Activated naive CD8-positive, alpha-beta T cell treated with anti-CD3 and anti-CD28 coated beads, Interleukin-2, amount 10 ng/mL, durations not matched to agents 7 days and 5 days (primary cell): ENCODE results near the gene MRPL55. TPM values are rescaled to one million over a fixed set of nuclear protein-coding genes. Genes with fewer than 3 reads are reported as not detected.
A peak's percentile ranks its signal among the peaks of the same experiment; 100 is the strongest.

Source experiments
- ATAC-seq: fragments of 150-1000 bp; cut with Tn5 transposase; one replicate; pipeline ENCODE4 v1.10.0; 2021; ENCODE audit warnings: low read depth, moderate library complexity
- POLR2A ChIA-PET: fragments of 350-600 bp; sonication (Branson Sonifier 250); formaldehyde crosslinking; loops from one replicate; lab custom pipeline; 2021; ENCODE audit warnings: antibody characterized with exemption; lab: Charles Lee
- DNase-seq: peaks from one replicate; pipeline ENCODE4 v3.0.0; 2021
- H3K27ac Mint-ChIP-seq: one replicate; pipeline ENCODE4 v1.8.0; 2022; ENCODE audit warnings: mild to moderate bottlenecking, mixed read lengths
- H3K27me3 Mint-ChIP-seq: one replicate; pipeline ENCODE4 v1.8.0; 2022; ENCODE audit warnings: mild to moderate bottlenecking, moderate library complexity, mixed read lengths
- H3K36me3 Mint-ChIP-seq: one replicate; pipeline ENCODE4 v1.8.0; 2021; ENCODE audit warnings: mild to moderate bottlenecking, mixed read lengths
- H3K4me1 Mint-ChIP-seq: one replicate; pipeline ENCODE4 v1.8.0; 2021; ENCODE audit warnings: mixed read lengths
- H3K4me3 Mint-ChIP-seq: one replicate; pipeline ENCODE4 v1.8.0; 2022; ENCODE audit warnings: mild to moderate bottlenecking, moderate library complexity, mixed read lengths
- H3K9me3 Mint-ChIP-seq: one replicate; pipeline ENCODE4 v1.8.0; 2021; ENCODE audit warnings: mixed read lengths
- total RNA-seq, 2 experiments: library from RNA; stranded (reverse); gene quantifications; one replicate each; pipeline ENCODE4 v1.2.3, GENCODE V29; 2021

Gene MRPL55
- 10 to 100 TPM; 53.6 to 53.7 TPM for total RNA-seq

GRCh38 chr1:228109073-228109961 is at the start of gene MRPL55:
Gene MRPL55 (minus strand): TSS chr1:228109299. CDS start chr1:228108260, 1,039 bp downstream.
- no peaks in the 10 kb centered on the region for H3K9me3 Mint-ChIP-seq
- peaks cover 2% of the 10 kb centered on the region for H3K36me3 Mint-ChIP-seq
- POLR2A ChIA-PET, result interaction anchor here (0.6 to 2.0 kb wide), 12 partner anchors 9 to 350 kb away, joined by 3 to 11 read pairs (median 4); partner anchors contain the start of genes ARF1, GUK1, IBA57 and TRIM11

GRCh38 chr1:228158151-228159007 is 49.3 kb upstream of the MRPL55 start:
- H3K27me3 Mint-ChIP-seq, result no peaks in the 10 kb centered on the region
- no peaks in the 10 kb centered on the region for H3K9me3 Mint-ChIP-seq
- DNase-seq (no peak), ATAC-seq (no peak)
- peaks cover 29% of the 10 kb centered on the region for H3K4me1 Mint-ChIP-seq
- H3K36me3 Mint-ChIP-seq, result no peaks in the 10 kb centered on the region
- POLR2A ChIA-PET, result no interaction called here
- no peak overlapping the region for H3K4me3 Mint-ChIP-seq
- no peak overlapping the region for H3K27ac Mint-ChIP-seq

More at GRCh38 chr1:228109073-228109961, at the start of gene MRPL55:
- Mint-ChIP-seq H3K4me3 (peak within 1 kb of the TSS; percentile 98), H3K27ac (peak within 1 kb of the TSS; percentile 96), H3K4me1 (peaks cover 20% of the 10 kb centered on the region), H3K27me3 (peaks cover 2% of the 10 kb centered on the region)
- ATAC-seq (peak; percentile 93), DNase-seq (peak; percentile 100)

GRCh38 chr1:228157729-228158126 is 48.6 kb upstream of the MRPL55 start:
- no peaks in the 10 kb centered on the region for H3K36me3 Mint-ChIP-seq
- no peak overlapping the region for H3K4me3 Mint-ChIP-seq
- H3K27ac Mint-ChIP-seq, result peak overlapping the region; percentile 63
- DNase-seq (no peak), ATAC-seq (no peak)
- peaks cover 28% of the 10 kb centered on the region for H3K4me1 Mint-ChIP-seq
- POLR2A ChIA-PET, result interaction anchor here (0.8 to 1.9 kb wide), 6 partner anchors 7 to 330 kb away, joined by 3 to 23 read pairs (median 8); partner anchors contain the start of genes GUK1 and IBA57
- H3K27me3 Mint-ChIP-seq, result no peaks in the 10 kb centered on the region
- no peaks in the 10 kb centered on the region for H3K9me3 Mint-ChIP-seq

GRCh38 chr1:228156941-228157728 is 48.0 kb upstream of the MRPL55 start:
- H3K9me3 Mint-ChIP-seq, result no peaks in the 10 kb centered on the region
- peaks cover 22% of the 10 kb centered on the region for H3K4me1 Mint-ChIP-seq
- no peaks in the 10 kb centered on the region for H3K36me3 Mint-ChIP-seq
- DNase-seq (peak; percentile 66), ATAC-seq (peak; percentile 79)
- H3K4me3 Mint-ChIP-seq, result peak overlapping the region; percentile 82
- H3K27me3 Mint-ChIP-seq, result no peaks in the 10 kb centered on the region
- H3K27ac Mint-ChIP-seq, result peak overlapping the region; percentile 89
- POLR2A ChIA-PET, result interaction anchor here (0.8 to 1.9 kb wide), 8 partner anchors 8 to 331 kb away, joined by 3 to 23 read pairs (median 6); partner anchors contain the start of genes GUK1, IBA57 and TRIM11

- Mint-ChIP-seq H3K4me3 (peak overlapping the region; percentile 82), H3K9me3 (no peaks in the 10 kb centered on the region), H3K27ac (peak overlapping the region; percentile 89), H3K36me3 (no peaks in the 10 kb centered on the region), H3K27me3 (no peaks in the 10 kb centered on the region), H3K4me1 (peaks cover 16% of the 10 kb centered on the region)
- POLR2A ChIA-PET, result interaction anchor here (0.9 to 1.9 kb wide), 6 partner anchors 9 to 322 kb away, joined by 3 to 23 read pairs (median 8); partner anchors contain the start of genes GUK1, IBA57 and TRIM11
- ATAC-seq, result peak; percentile 71
- DNase-seq, result peak; percentile 57
Measured at GRCh38 chr1:228156515-228156881, 47.4 kb upstream of the MRPL55 start.

GRCh38 chr1:228155596-228156514 is 46.8 kb upstream of the MRPL55 start:
- H3K27me3 Mint-ChIP-seq, result no peaks in the 10 kb centered on the region
- POLR2A ChIA-PET, result interaction anchor here (0.9 to 1.9 kb wide), 7 partner anchors 9 to 323 kb away, joined by 3 to 23 read pairs (median 7); partner anchors contain the start of genes GUK1, IBA57 and TRIM11
- DNase-seq (no peak), ATAC-seq (no peak)
- no peaks in the 10 kb centered on the region for H3K9me3 Mint-ChIP-seq
- peaks cover 14% of the 10 kb centered on the region for H3K4me1 Mint-ChIP-seq
- peak overlapping the region; percentile 89 for H3K27ac Mint-ChIP-seq
- H3K36me3 Mint-ChIP-seq, result no peaks in the 10 kb centered on the region
- H3K4me3 Mint-ChIP-seq, result peak overlapping the region; percentile 82

GRCh38 chr1:228154670-228155571 is 45.8 kb upstream of the MRPL55 start:
- Mint-ChIP-seq H3K27ac (peak overlapping the region; percentile 71), H3K4me3 (no peak overlapping the region), H3K4me1 (peaks cover 14% of the 10 kb centered on the region), H3K9me3 (no peaks in the 10 kb centered on the region), H3K36me3 (no peaks in the 10 kb centered on the region), H3K27me3 (no peaks in the 10 kb centered on the region)
- POLR2A ChIA-PET, result interaction anchor here (1.4 kb wide), 1 partner anchor 11 kb away, joined by 5 read pairs; no protein-coding TSS in a partner anchor
- ATAC-seq (no peak), DNase-seq (no peak)

GRCh38 chr1:228154021-228154669 is 45.0 kb upstream of the MRPL55 start:
- H3K9me3 Mint-ChIP-seq, result no peaks in the 10 kb centered on the region
- DNase-seq (no peak), ATAC-seq (no peak)
- no peaks in the 10 kb centered on the region for H3K36me3 Mint-ChIP-seq
- H3K27ac Mint-ChIP-seq, result peak overlapping the region; percentile 71
- H3K27me3 Mint-ChIP-seq, result no peaks in the 10 kb centered on the region
- POLR2A ChIA-PET, result interaction anchor here (0.5 to 1.4 kb wide), 2 partner anchors 12 to 16 kb away, joined by 3 to 5 read pairs; no protein-coding TSS in a partner anchor
- H3K4me3 Mint-ChIP-seq, result no peak overlapping the region
- peaks cover 12% of the 10 kb centered on the region for H3K4me1 Mint-ChIP-seq

GRCh38 chr1:228152918-228153258 is 43.8 kb upstream of the MRPL55 start:
- no peak for DNase-seq
- Mint-ChIP-seq H3K36me3 (no peaks in the 10 kb centered on the region), H3K4me1 (peaks cover 12% of the 10 kb centered on the region), H3K27me3 (no peaks in the 10 kb centered on the region), H3K27ac (peak overlapping the region; percentile 40), H3K4me3 (no peak overlapping the region), H3K9me3 (no peaks in the 10 kb centered on the region)
- no peak for ATAC-seq
- POLR2A ChIA-PET, result interaction anchor here (0.8 to 2.6 kb wide), 2 partner anchors 8 to 13 kb away, joined by 6 to 16 read pairs; partner anchors contain the start of gene IBA57

- Mint-ChIP-seq H3K27ac (peak overlapping the region; percentile 40), H3K4me1 (peaks cover 10% of the 10 kb centered on the region), H3K27me3 (no peaks in the 10 kb centered on the region), H3K9me3 (no peaks in the 10 kb centered on the region), H3K36me3 (no peaks in the 10 kb centered on the region), H3K4me3 (no peak overlapping the region)
- ATAC-seq (no peak), DNase-seq (no peak)
- POLR2A ChIA-PET, result interaction anchor here (0.8 to 2.6 kb wide), 3 partner anchors 8 to 14 kb away, joined by 5 to 16 read pairs (median 6); partner anchors contain the start of genes GUK1 and IBA57
Measured at GRCh38 chr1:228152097-228152917, 43.2 kb upstream of the MRPL55 start.
